Activated CD8-positive, alpha-beta T cell treated with anti-CD3 and anti-CD28 coated beads for 36 hours (primary cell): ENCODE data around the gene FBXL5. TPM values are rescaled to one million over a fixed set of nuclear protein-coding genes. Genes with fewer than 3 reads are reported as not detected.
A peak's percentile ranks its signal among the peaks of the same experiment; 100 is the strongest.

Experiments
- ATAC-seq: fragments of 200-7000 bp; cut with Tn5 transposase; one replicate; pipeline ENCODE4 v1.10.0; 2021; ENCODE audit warnings: mild to moderate bottlenecking, moderate library complexity
- CTCF ChIA-PET: fragments of 350-600 bp; sonication (Branson Sonifier 250); formaldehyde crosslinking; loops from one replicate; lab custom pipeline; 2021; ENCODE audit warnings: antibody characterized with exemption; lab: Charles Lee
- POLR2A ChIA-PET: fragments of 350-600 bp; sonication (Branson Sonifier 250); formaldehyde crosslinking; loops from one replicate; lab custom pipeline; 2021; ENCODE audit warnings: antibody characterized with exemption; lab: Charles Lee
- DNase-seq: peaks from one replicate; pipeline ENCODE4 v3.0.0-alpha.2; 2020
- H3K27ac Mint-ChIP-seq: one replicate; pipeline ENCODE4 v1.8.0; 2021; ENCODE audit warnings: mild to moderate bottlenecking, mixed read lengths
- H3K27me3 Mint-ChIP-seq: one replicate; pipeline ENCODE4 v1.8.0; 2021; ENCODE audit warnings: mixed read lengths
- H3K36me3 Mint-ChIP-seq: one replicate; pipeline ENCODE4 v1.8.0; 2021; ENCODE audit warnings: low read depth, mixed read lengths
- H3K4me1 Mint-ChIP-seq: one replicate; pipeline ENCODE4 v1.8.0; 2021; ENCODE audit warnings: low read depth, mixed read lengths
- H3K4me3 Mint-ChIP-seq: one replicate; pipeline ENCODE4 v1.8.0; 2021; ENCODE audit warnings: mild to moderate bottlenecking, moderate library complexity, mixed read lengths
- H3K9me3 Mint-ChIP-seq: one replicate; pipeline ENCODE4 v1.8.0; 2021; ENCODE audit warnings: mixed read lengths
- intact Hi-C: fragments of 100-400 bp; cut with micrococcal nuclease; formaldehyde crosslinking; loops from one replicate; pipeline ENCODE4 v1.10.0; 2022
- total RNA-seq, 2 experiments: library from RNA; stranded (reverse); gene quantifications; one replicate each; pipeline ENCODE4 v1.2.3, GENCODE V29; 2021
- TF ChIP-seq, protein P1 (sequence below): fragments of 200-600 bp; IDR thresholded peaks from one replicate; pipeline ENCODE4 v1.8.0; 2022; ENCODE audit warnings: antibody characterized with exemption, mild to moderate bottlenecking

The FBXL5 gene
- total RNA-seq, 2 experiments from 2014 or later = 27.5 to 32.2 TPM

DNA sequence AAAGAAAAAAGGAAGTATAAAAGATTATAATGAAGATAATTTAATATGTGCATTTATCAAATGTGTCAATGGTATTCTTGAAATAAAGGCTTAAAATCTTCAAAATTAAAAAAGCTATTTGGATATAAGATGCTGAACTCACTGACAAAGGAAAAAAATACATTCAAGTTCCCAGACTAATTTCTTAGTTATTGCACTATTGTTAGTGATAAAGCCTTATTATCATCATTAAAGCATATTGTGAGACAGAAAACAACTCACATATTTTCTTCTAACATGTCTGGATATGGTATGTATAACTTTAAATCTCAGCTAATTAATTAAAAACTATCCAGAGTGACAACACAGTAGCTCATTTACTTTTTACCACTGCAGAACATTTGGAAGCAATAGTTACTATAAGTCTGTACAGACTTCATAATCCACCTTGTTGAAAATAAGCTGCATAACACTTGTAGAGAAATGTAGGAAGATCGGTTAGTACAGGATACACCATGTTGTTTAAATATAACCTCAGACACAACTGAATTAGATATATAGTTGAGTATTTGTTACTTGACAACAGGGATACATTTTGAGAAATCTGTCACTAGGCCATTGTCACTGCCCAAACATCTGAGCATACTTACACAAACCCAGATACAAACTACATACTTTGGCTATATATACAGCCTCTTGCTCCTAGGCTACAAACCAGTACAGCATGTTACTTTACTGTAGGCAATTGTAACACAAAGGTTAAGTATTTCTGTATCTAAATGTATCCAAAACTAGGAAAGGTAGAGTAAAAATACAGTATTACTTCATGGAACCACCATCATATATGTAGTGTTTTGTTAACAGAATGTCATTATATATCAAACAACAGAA lies 13.6 kb upstream of the FBXL5 start:
- POLR2A ChIA-PET = no interaction called here
- ATAC-seq (no peak), DNase-seq (no peak)
- TF ChIP-seq, protein P1, sequence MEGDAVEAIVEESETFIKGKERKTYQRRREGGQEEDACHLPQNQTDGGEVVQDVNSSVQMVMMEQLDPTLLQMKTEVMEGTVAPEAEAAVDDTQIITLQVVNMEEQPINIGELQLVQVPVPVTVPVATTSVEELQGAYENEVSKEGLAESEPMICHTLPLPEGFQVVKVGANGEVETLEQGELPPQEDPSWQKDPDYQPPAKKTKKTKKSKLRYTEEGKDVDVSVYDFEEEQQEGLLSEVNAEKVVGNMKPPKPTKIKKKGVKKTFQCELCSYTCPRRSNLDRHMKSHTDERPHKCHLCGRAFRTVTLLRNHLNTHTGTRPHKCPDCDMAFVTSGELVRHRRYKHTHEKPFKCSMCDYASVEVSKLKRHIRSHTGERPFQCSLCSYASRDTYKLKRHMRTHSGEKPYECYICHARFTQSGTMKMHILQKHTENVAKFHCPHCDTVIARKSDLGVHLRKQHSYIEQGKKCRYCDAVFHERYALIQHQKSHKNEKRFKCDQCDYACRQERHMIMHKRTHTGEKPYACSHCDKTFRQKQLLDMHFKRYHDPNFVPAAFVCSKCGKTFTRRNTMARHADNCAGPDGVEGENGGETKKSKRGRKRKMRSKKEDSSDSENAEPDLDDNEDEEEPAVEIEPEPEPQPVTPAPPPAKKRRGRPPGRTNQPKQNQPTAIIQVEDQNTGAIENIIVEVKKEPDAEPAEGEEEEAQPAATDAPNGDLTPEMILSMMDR = no peak
- Mint-ChIP-seq H3K36me3 (peaks cover 19% of the 10 kb centered on the region), H3K9me3 (no peaks in the 10 kb centered on the region), H3K27me3 (no peaks in the 10 kb centered on the region), H3K4me3 (no peak overlapping the region), H3K27ac (no peak overlapping the region), H3K4me1 (peaks cover 10% of the 10 kb centered on the region)
- CTCF ChIA-PET = no interaction called here
- intact Hi-C loops = no loop called here

GRCh38 chr4:15667006-15667405 lies 11.8 kb upstream of the FBXL5 start:
- H3K27me3 Mint-ChIP-seq = no peaks in the 10 kb centered on the region
- no peak for ATAC-seq
- DNase-seq = no peak
- TF ChIP-seq, protein P1 = no peak
- POLR2A ChIA-PET = interaction anchor here (0.6 kb wide), 1 partner anchor 48 kb away, joined by 3 read pairs; no protein-coding TSS in a partner anchor
- intact Hi-C loops = no loop called here
- H3K27ac Mint-ChIP-seq = no peak overlapping the region
- peaks cover 10% of the 10 kb centered on the region for H3K4me1 Mint-ChIP-seq
- no peaks in the 10 kb centered on the region for H3K9me3 Mint-ChIP-seq
- CTCF ChIA-PET = interaction anchor here (1.2 to 1.3 kb wide), 2 partner anchors 8 to 9 kb away, joined by 3 to 4 read pairs; no protein-coding TSS in a partner anchor
- H3K4me3 Mint-ChIP-seq = no peak overlapping the region
- H3K36me3 Mint-ChIP-seq = peaks cover 19% of the 10 kb centered on the region

DNA sequence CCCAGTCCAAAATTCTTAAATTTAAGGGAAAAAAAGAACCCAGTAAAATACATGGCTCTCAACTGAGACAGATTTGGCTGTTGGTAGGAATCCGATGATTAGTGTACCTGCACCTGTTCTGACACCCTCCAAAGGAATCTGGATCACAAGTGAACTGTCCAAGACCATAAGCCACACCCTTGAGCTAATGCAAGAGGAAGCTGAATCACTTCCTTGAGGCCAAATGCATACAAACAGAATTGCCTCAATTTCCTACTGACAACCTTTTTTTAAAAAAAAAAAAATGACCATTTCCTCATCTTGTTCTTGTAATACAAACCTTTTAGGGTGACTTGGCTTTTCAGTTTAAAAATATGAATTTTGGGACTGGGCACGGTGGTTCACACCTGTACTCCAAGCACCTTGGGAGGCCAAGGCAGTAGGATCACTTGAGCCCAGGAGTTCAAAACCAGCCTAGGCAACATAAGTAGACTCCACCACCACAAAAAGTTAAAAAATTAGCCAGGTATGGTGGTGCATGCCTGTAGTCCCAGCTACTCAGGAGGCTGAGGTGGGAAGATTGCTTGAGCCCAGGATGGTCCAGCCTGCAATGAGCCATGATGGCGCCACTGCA lies 10.7 kb upstream of the FBXL5 start:
- TF ChIP-seq, protein P1 = no peak
- POLR2A ChIA-PET = no interaction called here
- peaks cover 13% of the 10 kb centered on the region for H3K36me3 Mint-ChIP-seq
- ATAC-seq (peak; percentile 76), DNase-seq (no peak)
- peaks cover 14% of the 10 kb centered on the region for H3K4me1 Mint-ChIP-seq
- intact Hi-C loops = no loop called here
- no peaks in the 10 kb centered on the region for H3K27me3 Mint-ChIP-seq
- CTCF ChIA-PET = no interaction called here
- H3K9me3 Mint-ChIP-seq = no peaks in the 10 kb centered on the region
- H3K4me3 Mint-ChIP-seq = no peak overlapping the region
- H3K27ac Mint-ChIP-seq = peak overlapping the region; percentile 25

DNA sequence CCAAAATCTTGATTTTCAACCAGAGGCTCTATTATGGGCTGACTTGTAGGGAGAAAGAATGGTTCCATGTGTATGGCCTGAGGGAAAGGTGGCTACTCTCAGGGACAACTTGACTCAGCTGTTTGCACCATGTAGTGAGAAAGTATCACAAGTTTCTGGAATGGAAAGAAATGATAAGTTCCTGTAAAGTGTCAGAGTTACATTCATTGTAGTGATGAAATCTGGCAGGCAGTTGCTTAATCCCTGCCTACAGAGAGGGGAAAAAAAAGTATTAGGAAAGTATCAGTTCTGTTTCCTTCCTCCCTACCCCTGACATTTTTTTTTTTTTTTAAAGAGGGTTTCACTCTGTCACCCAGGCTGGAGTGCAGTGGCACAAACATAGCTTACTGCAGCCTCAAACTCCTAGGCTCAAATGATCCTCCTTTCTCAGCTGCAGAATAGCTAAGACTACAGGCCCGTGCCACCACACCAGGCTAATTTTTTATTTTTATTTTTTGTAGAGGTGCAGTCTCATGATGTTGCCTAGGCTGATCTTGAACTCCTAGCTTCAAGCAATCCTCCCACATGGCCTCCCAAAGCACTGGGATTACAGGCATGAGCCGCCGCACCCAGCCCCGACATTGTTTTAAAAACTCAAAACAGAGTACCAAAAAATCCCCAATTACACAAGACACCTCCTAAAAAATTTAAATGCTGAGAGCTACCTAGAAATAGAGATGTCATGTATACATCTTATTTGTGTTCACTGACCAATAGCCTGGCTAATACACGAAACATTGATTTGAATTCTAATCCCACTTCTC lies 4.8 kb upstream of the FBXL5 start:
- Mint-ChIP-seq H3K4me3 (no peak overlapping the region), H3K36me3 (peaks cover 3% of the 10 kb centered on the region), H3K9me3 (no peaks in the 10 kb centered on the region), H3K27me3 (no peaks in the 10 kb centered on the region), H3K4me1 (peaks cover 35% of the 10 kb centered on the region), H3K27ac (peak overlapping the region; percentile 62)
- TF ChIP-seq, protein P1 = no peak
- POLR2A ChIA-PET = no interaction called here
- DNase-seq = peak; percentile 22
- intact Hi-C loops = loop anchor here (5.0 kb wide), 1 partner anchor 658 kb away; the partner anchor contains the start of gene CPEB2
- peak; percentile 37 for ATAC-seq
- CTCF ChIA-PET = interaction anchor here (0.9 to 1.2 kb wide), 3 partner anchors 8 to 13 kb away, joined by 3 read pairs; no protein-coding TSS in a partner anchor
